Stimulated activated CD4-positive, alpha-beta T cell treated with anti-CD3 and anti-CD28 coated beads, Interleukin-4, amount 100 ng/mL, for 24 hours (primary cell): Measurements from ENCODE around the gene CYP1A1.

Experiments used
- DNase-seq: peaks from one replicate; pipeline ENCODE4 v3.0.0-alpha.2; 2020

Gene CYP1A1

DNA sequence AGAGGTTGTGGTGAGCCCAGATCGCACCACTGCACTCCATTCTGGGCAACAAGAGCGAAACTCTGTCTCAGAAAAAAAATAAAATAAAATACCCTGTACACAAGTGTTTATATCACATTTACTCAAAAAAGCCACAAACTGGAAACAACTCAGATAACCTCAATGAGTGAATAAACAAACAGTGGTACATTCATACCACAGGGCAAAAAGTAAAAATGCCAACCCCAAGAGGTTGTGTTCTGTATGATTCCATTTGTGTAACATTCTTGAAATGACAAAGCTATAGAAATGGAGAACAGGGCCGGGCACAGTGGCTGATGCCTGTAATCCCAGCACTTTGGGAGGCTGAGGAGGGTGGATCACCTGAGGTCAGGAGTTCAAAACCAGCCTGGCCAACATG is 42.4 kb downstream of the CYP1A1 start:
- DNase-seq = no peak

- no peak for DNase-seq
Measured at GRCh38 chr15:74680456-74680855, 44.9 kb downstream of the CYP1A1 start.

DNA sequence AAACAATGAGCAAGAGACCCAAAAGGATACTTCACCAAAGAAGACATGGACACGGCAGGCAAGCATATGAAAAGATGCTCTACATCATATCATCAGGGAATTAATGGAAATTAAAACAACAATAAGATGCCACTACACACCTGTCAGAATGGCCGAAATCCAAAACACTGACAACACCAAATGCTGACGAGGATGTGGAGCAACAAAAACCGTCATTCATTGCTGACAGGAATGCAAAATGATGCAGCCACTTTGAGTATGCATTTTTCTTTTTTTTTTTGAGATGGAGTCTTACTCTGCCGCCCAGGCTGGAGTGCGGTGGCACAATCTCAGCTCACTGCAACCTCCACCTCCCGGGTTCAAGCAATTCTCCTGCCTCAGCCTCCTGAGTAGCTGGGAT is 48.5 kb downstream of the CYP1A1 start:
- DNase-seq = no peak

GRCh38 chr15:74674161-74674560 is 51.2 kb downstream of the CYP1A1 start:
- no peak for DNase-seq

GRCh38 chr15:74669627-74670026 is 55.7 kb downstream of the CYP1A1 start:
- no peak for DNase-seq
